PC-9 (cell line): Measurements from ENCODE around the gene TMEM60. TPM values are rescaled to one million over a fixed set of nuclear protein-coding genes. Genes with fewer than 3 reads are reported as not detected.
A peak's percentile ranks its signal among the peaks of the same experiment; 100 is the strongest.

ENCODE experiments used
- BruUV-seq: library from RNA; stranded (reverse); fragments of 400-500 nt; replicated peaks from 2 replicates; lab custom pipeline; 2021; lab: Mats Ljungman, UMichigan
- CTCF ChIA-PET: fragments of 300-600 bp; sonication (Branson Sonifier 250); formaldehyde crosslinking; loops from one replicate; lab custom pipeline; 2022; ENCODE audit warnings: antibody characterized with exemption; lab: Charles Lee
- POLR2A ChIA-PET: fragments of 300-600 bp; sonication (Branson Sonifier 250); formaldehyde crosslinking; loops from one replicate; lab custom pipeline; 2022; ENCODE audit warnings: antibody characterized with exemption; ENCODE audit not compliant: unreplicated experiment; lab: Charles Lee
- DNase-seq, 2 experiments: peaks; one replicate each; pipeline versions ENCODE4 v3.0.0 to v3.0.0-alpha.2; 2015 to 2022; ENCODE audit warnings: mixed read lengths in 1 of 2
- H2AFZ ChIP-seq: fragments of 200-600 bp; sonication (generic); 2 replicates; pipeline ENCODE4 v1.8.1; 2017; ENCODE audit warnings: antibody characterized with exemption
- H3F3A ChIP-seq: fragments of 200-600 bp; sonication (generic); 2 replicates; pipeline ENCODE4 v1.8.1; 2017; ENCODE audit warnings: antibody characterized with exemption, mild to moderate bottlenecking, low read depth; ENCODE audit not compliant: insufficient read depth
- H3K27ac ChIP-seq: fragments of 200-600 bp; sonication (generic); 2 replicates; pipeline ENCODE4 v1.6.1; 2016; ENCODE audit warnings: mixed run types
- H3K27me3 ChIP-seq: fragments of 200-600 bp; sonication (generic); 2 replicates; pipeline ENCODE4 v1.6.1; 2016; ENCODE audit warnings: low read depth, mixed run types; ENCODE audit not compliant: insufficient read depth
- H3K36me3 ChIP-seq: fragments of 200-600 bp; sonication (generic); 2 replicates; pipeline ENCODE4 v1.6.1; 2016; ENCODE audit warnings: low read depth, mixed run types
- H3K4me1 ChIP-seq: fragments of 200-600 bp; sonication (generic); replicated peaks from 2 replicates; pipeline ENCODE4 v1.6.1; 2016; ENCODE audit warnings: mixed run types; ENCODE audit not compliant: insufficient read depth
- H3K4me2 ChIP-seq: fragments of 200-600 bp; sonication (generic); 2 replicates; pipeline ENCODE4 v1.6.1; 2017; ENCODE audit warnings: mixed run types
- H3K4me3 ChIP-seq: fragments of 200-600 bp; sonication (generic); 2 replicates; pipeline ENCODE4 v1.6.1; 2016; ENCODE audit warnings: mixed run types
- H3K79me2 ChIP-seq: fragments of 200-600 bp; sonication (generic); 2 replicates; pipeline ENCODE4 v1.6.1; 2017; ENCODE audit warnings: low read depth, mixed run types
- H3K9me2 ChIP-seq: fragments of 200-600 bp; sonication (generic); 2 replicates; pipeline ENCODE4 v1.8.1; 2017; ENCODE audit warnings: mild to moderate bottlenecking; ENCODE audit not compliant: insufficient read depth
- H3K9me3 ChIP-seq: fragments of 200-600 bp; sonication (generic); 2 replicates; pipeline ENCODE4 v1.8.1; 2016; ENCODE audit warnings: low read depth; ENCODE audit not compliant: insufficient read depth
- H4K20me1 ChIP-seq: fragments of 200-600 bp; sonication (generic); 2 replicates; pipeline ENCODE4 v1.8.1; 2017; ENCODE audit not compliant: insufficient read depth
- CTCF ChIP-seq: fragments of 200-600 bp; sonication (generic); conservative IDR thresholded peaks from 2 replicates; pipeline ENCODE4 v1.6.1; 2017; ENCODE audit warnings: mixed run types, antibody characterized with exemption, mild to moderate bottlenecking, moderate library complexity
- EZH2 ChIP-seq: fragments of 200-600 bp; sonication (generic); IDR thresholded peaks from 2 replicates; pipeline ENCODE4 v1.8.0; 2017; ENCODE audit warnings: antibody characterized with exemption, low read depth
- intact Hi-C: fragments of 100-400 bp; cut with micrococcal nuclease; formaldehyde crosslinking; loops from one replicate; pipeline ENCODE4 v1.10.0; 2022; ENCODE audit not compliant: unreplicated experiment
- total RNA-seq: library from RNA; stranded (reverse); gene quantifications from 2 replicates; pipeline ENCODE4 v1.2.3, GENCODE V29; 2021

Gene TMEM60
- total RNA-seq, 1 experiment from 2014 or later: 29.1 TPM

- Histone ChIP-seq H3K79me2 (peaks cover 20% of the 10 kb centered on the region), H3K27me3 (no peaks in the 10 kb centered on the region), H2AFZ (no peak overlapping the region), H4K20me1 (peaks cover 8% of the 10 kb centered on the region; the same call in 1 of the 2 replicates), H3F3A (peaks cover 28% of the 10 kb centered on the region; the same call in 1 of the 2 replicates), H3K4me2 (no peak overlapping the region), H3K9me2 (no peaks in the 10 kb centered on the region), H3K9me3 (no peaks in the 10 kb centered on the region), H3K4me3 (no peak overlapping the region), H3K4me1 (0 out of 2 replicates have a peak, but pooled peaks cover 3% of the 10 kb centered on the region), H3K36me3 (no peaks in the 10 kb centered on the region), H3K27ac (no peak overlapping the region)
- no peak for DNase-seq
- intact Hi-C loops: no loop called here
- TF ChIP-seq CTCF: no peak
- TF ChIP-seq EZH2: no peak
- ChIA-PET CTCF (interaction anchor here (1.2 to 1.6 kb wide), 2 partner anchors 109 to 142 kb away, joined by 3 read pairs; no protein-coding TSS in a partner anchor), POLR2A (interaction anchor here (0.7 kb wide), 1 partner anchor 17 kb away, joined by 4 read pairs; no protein-coding TSS in a partner anchor)
- no TSS peak for BruUV-seq
These were observed 37.3 kb downstream of the TMEM60 start for GRCh38 chr7:77760809-77761453.

GRCh38 chr7:77759294-77759889 is 38.8 kb downstream of the TMEM60 start:
- POLR2A ChIA-PET: interaction anchor here (0.7 kb wide), 1 partner anchor 63 kb away, joined by 14 read pairs; the partner anchor contains the start of gene RSBN1L
- no peak overlapping the region for H2AFZ ChIP-seq
- intact Hi-C loops: loop anchor here (1.0 to 5.0 kb wide), 2 partner anchors 87 to 102 kb away; no protein-coding TSS in a partner anchor

More at GRCh38 chr7:77759294-77759889, 38.8 kb downstream of the TMEM60 start:
- Histone ChIP-seq H3K4me1 (0 out of 2 replicates have a peak, but pooled peaks cover 3% of the 10 kb centered on the region), H3F3A (peaks cover 19% of the 10 kb centered on the region; the same call in 1 of the 2 replicates), H3K9me3 (no peaks in the 10 kb centered on the region), H3K4me3 (no peak overlapping the region), H4K20me1 (peaks cover 8% of the 10 kb centered on the region; the same call in 1 of the 2 replicates), H3K27me3 (no peaks in the 10 kb centered on the region), H3K9me2 (no peaks in the 10 kb centered on the region), H3K36me3 (no peaks in the 10 kb centered on the region), H3K4me2 (no peak overlapping the region), H3K27ac (no peak overlapping the region; the same call in 1 of the 2 replicates), H3K79me2 (peaks cover 18% of the 10 kb centered on the region)
- CTCF ChIA-PET: interaction anchor here (0.6 to 1.6 kb wide), 7 partner anchors 61 to 642 kb away, joined by 3 to 8 read pairs (median 4); no protein-coding TSS in a partner anchor
- DNase-seq: peak; percentile 40 to 55
- TF ChIP-seq CTCF (peak; percentile 92), EZH2 (no peak)
- BruUV-seq: no TSS peak
